HG03139 (cell line): ENCODE measurements around the gene TRANK1.
"Not testable (repeated sequence)": the region's sequence is repeated elsewhere in the genome, so short reads cannot be mapped to it uniquely, and the experiment has no call there.

ENCODE experiments used
- ATAC-seq: cut with Tn5 transposase; IDR thresholded peaks from one replicate; pipeline ENCODE4 v1.9.1; 2021; ENCODE audit not compliant: unreplicated experiment

Gene TRANK1

GRCh38 chr3:36944641-36945270 is at the start of gene TRANK1:
Gene TRANK1 (minus strand): TSS chr3:36945054. CDS start chr3:36944809, 245 bp downstream.
- peak; percentile 52 for ATAC-seq

- peak; percentile 89 for ATAC-seq
These were observed 48.8 kb upstream of the TRANK1 start, which contains the start of gene MLH1 for GRCh38 chr3:36993326-36994283. Gene MLH1 (plus strand): TSS chr3:36993518. CDS start chr3:36993548, 30 bp downstream.

- peak; percentile 85 for ATAC-seq
These were observed 48.0 kb upstream of the TRANK1 start, which contains the start of gene EPM2AIP1 for GRCh38 chr3:36992806-36993325. Gene EPM2AIP1 (minus strand): TSS chr3:36993131. CDS start chr3:36993077, 54 bp downstream.

- ATAC-seq: no peak
These were observed 47.3 kb upstream of the TRANK1 start for GRCh38 chr3:36991923-36992805.

- ATAC-seq: no peak
These were observed 46.3 kb upstream of the TRANK1 start for GRCh38 chr3:36991147-36991546.

GRCh38 chr3:36989568-36989967 is 44.7 kb upstream of the TRANK1 start:
- no peak for ATAC-seq

GRCh38 chr3:36989005-36989404 is 44.2 kb upstream of the TRANK1 start:
- no peak for ATAC-seq

- no peak for ATAC-seq
These were observed 43.5 kb upstream of the TRANK1 start for GRCh38 chr3:36988356-36988755.

GRCh38 chr3:36981006-36981405 is 36.2 kb upstream of the TRANK1 start:
- no peak for ATAC-seq

- ATAC-seq: no peak
These were observed 28.3 kb upstream of the TRANK1 start for GRCh38 chr3:36973139-36973538.

- ATAC-seq: no peak
These were observed 27.3 kb upstream of the TRANK1 start for GRCh38 chr3:36972163-36972562.

GRCh38 chr3:36969540-36970432 is 24.9 kb upstream of the TRANK1 start:
- peak; percentile 99 for ATAC-seq

GRCh38 chr3:36969085-36969484 is 24.2 kb upstream of the TRANK1 start:
- no peak for ATAC-seq

GRCh38 chr3:36965440-36965839 is 20.6 kb upstream of the TRANK1 start:
- ATAC-seq: no peak

- ATAC-seq: peak; percentile 78
These were observed 20.0 kb upstream of the TRANK1 start for GRCh38 chr3:36964817-36965216.

GRCh38 chr3:36964331-36964730 is 19.5 kb upstream of the TRANK1 start:
- no peak for ATAC-seq

GRCh38 chr3:36963008-36963407 is 18.2 kb upstream of the TRANK1 start:
- not testable (repeated sequence) for ATAC-seq

GRCh38 chr3:36960502-36960901 is 15.6 kb upstream of the TRANK1 start:
- no peak for ATAC-seq

GRCh38 chr3:36959821-36960220 is 15.0 kb upstream of the TRANK1 start:
- ATAC-seq: no peak
